ENCODE results near the gene ESYT2. TPM values are rescaled to one million over a fixed set of nuclear protein-coding genes. Genes with fewer than 3 reads are reported as not detected.

ESYT2 gene
- total and polyA plus RNA-seq, 2 donors (not counting 1 experiment from before 2014, with no cell fraction given): 66.0 to 93.0 TPM

DNA sequence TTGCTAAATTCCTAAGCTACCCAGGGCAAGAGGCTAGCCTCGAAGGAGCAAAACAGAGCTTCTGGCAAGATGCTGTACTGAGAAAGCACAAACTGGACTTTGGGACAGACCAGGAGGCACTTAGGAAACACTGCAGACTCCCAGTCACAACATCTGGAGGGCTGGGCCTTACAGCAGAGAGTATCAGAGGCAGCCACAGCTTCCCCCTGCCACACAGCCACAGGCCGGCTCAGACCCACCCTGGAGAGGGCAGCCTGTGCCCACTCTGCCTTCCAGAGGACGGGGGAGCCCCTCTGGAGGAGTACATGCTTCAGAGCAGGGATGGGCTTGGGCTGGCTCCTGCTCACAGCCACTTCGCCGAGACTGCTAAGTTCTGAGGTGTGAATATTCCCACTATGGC lies 17.4 kb downstream of the ESYT2 start:
- H2AFZ ChIP-seq (ENCODE audit: low read length): no peak overlapping the region
- H3K79me2 ChIP-seq (ENCODE audit: control insufficient read depth, insufficient read depth, low read length): peaks cover 70% of the 10 kb centered on the region
- no peaks in the 10 kb centered on the region for H4K20me1 ChIP-seq (ENCODE audit: control insufficient read depth, extremely low read depth, insufficient read depth, low read length)
- H3K27ac ChIP-seq (ENCODE audit: insufficient read depth, low read length): no peak overlapping the region
- H3K9me3 ChIP-seq (ENCODE audit: control insufficient read depth, insufficient read depth, low read depth, low read length): no peaks in the 10 kb centered on the region
- H3K4me1 ChIP-seq (ENCODE audit: control insufficient read depth, extremely low read depth, insufficient read depth, low read length): peaks cover 5% of the 10 kb centered on the region
- H3K9ac ChIP-seq (ENCODE audit: insufficient read depth, low read length): no peak overlapping the region
- TF ChIP-seq, protein P1, sequence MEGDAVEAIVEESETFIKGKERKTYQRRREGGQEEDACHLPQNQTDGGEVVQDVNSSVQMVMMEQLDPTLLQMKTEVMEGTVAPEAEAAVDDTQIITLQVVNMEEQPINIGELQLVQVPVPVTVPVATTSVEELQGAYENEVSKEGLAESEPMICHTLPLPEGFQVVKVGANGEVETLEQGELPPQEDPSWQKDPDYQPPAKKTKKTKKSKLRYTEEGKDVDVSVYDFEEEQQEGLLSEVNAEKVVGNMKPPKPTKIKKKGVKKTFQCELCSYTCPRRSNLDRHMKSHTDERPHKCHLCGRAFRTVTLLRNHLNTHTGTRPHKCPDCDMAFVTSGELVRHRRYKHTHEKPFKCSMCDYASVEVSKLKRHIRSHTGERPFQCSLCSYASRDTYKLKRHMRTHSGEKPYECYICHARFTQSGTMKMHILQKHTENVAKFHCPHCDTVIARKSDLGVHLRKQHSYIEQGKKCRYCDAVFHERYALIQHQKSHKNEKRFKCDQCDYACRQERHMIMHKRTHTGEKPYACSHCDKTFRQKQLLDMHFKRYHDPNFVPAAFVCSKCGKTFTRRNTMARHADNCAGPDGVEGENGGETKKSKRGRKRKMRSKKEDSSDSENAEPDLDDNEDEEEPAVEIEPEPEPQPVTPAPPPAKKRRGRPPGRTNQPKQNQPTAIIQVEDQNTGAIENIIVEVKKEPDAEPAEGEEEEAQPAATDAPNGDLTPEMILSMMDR (conservative IDR thresholded peaks at IDR 0.05 in 1 of 2, IDR thresholded peaks at IDR 0.05 in 1 of 2; ENCODE audit: low read depth in 1 of 2, low read length in 2 of 2): no peak
- no peak for TF ChIP-seq EZH2 (IDR thresholded peaks at IDR 0.05; ENCODE audit: low read length, missing control alignments)
- DNase-seq (ENCODE audit: low read depth in 2 of 2): no peak
- no peaks in the 10 kb centered on the region for H3K36me3 ChIP-seq (ENCODE audit: control insufficient read depth, insufficient read depth, low read length)
- no peak overlapping the region for H3K4me2 ChIP-seq (ENCODE audit: extremely low read depth, insufficient read depth, low read length)
- no peaks in the 10 kb centered on the region for H3K27me3 ChIP-seq (ENCODE audit: control insufficient read depth, insufficient read depth, low read length)
- H3K4me3 ChIP-seq (replicated peaks in 1 of 4; ENCODE audit: control extremely low read depth in 1 of 4, insufficient read depth in 1 of 4, low read depth in 3 of 4, low read length in 4 of 4): no peak overlapping the region

DNA sequence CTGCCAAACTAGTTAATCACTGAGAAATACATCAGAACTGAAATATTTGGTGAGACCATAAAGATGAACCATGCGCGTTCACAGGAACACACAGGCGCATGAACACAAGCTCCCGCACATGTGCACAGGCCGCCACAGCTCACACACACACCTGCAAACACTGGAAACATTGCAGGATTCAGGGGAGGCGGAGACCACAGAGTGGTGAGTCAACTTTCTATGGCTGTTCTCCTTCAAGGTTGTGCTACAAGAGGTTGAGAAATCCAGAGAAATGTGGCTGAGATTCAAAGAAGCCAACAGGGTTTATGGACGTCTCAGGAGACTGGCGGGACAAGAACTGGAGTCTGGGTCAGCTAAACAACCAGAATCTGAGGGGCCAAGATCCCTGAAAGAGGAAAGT lies 17.8 kb downstream of the ESYT2 start:
- H3K4me2 ChIP-seq (ENCODE audit: extremely low read depth, insufficient read depth, low read length): no peak overlapping the region
- no peaks in the 10 kb centered on the region for H3K36me3 ChIP-seq (ENCODE audit: control insufficient read depth, insufficient read depth, low read length)
- H3K9ac ChIP-seq (ENCODE audit: insufficient read depth, low read length): no peak overlapping the region
- H4K20me1 ChIP-seq (ENCODE audit: control insufficient read depth, extremely low read depth, insufficient read depth, low read length): no peaks in the 10 kb centered on the region
- DNase-seq (ENCODE audit: low read depth in 2 of 2): peak; percentile 70 to 93
- no peak overlapping the region for H2AFZ ChIP-seq (ENCODE audit: low read length)
- peaks cover 4% of the 10 kb centered on the region for H3K4me1 ChIP-seq (ENCODE audit: control insufficient read depth, extremely low read depth, insufficient read depth, low read length)
- H3K27ac ChIP-seq (ENCODE audit: insufficient read depth, low read length): no peak overlapping the region
- H3K79me2 ChIP-seq (ENCODE audit: control insufficient read depth, insufficient read depth, low read length): peaks cover 66% of the 10 kb centered on the region
- no peaks in the 10 kb centered on the region for H3K27me3 ChIP-seq (ENCODE audit: control insufficient read depth, insufficient read depth, low read length)
- H3K4me3 ChIP-seq (replicated peaks in 1 of 4; ENCODE audit: control extremely low read depth in 1 of 4, insufficient read depth in 1 of 4, low read depth in 3 of 4, low read length in 4 of 4): no peak overlapping the region
- H3K9me3 ChIP-seq (ENCODE audit: control insufficient read depth, insufficient read depth, low read depth, low read length): no peaks in the 10 kb centered on the region
- TF ChIP-seq, protein P1 (conservative IDR thresholded peaks at IDR 0.05 in 1 of 2, IDR thresholded peaks at IDR 0.05 in 1 of 2; ENCODE audit: low read depth in 1 of 2, low read length in 2 of 2): no peak
- TF ChIP-seq EZH2 (IDR thresholded peaks at IDR 0.05; ENCODE audit: low read length, missing control alignments): no peak

DNA sequence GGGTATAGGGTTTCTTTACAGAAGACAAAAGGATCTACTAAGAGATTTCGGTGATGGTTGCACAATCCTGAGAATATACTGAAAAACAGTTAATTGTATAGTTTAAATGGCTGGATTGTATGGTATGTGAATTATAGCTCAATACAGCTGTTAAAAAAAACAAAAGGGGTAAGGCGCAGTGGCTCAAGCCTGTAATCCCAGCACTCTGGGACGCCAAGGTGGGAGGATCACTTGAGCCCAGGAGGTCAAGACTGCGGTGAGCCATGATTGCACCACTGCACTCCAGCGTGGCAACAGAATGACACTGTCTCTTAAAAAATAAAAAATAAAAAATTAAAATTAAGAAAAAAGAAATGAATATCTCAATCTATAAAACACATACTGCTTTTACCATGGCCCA lies 18.5 kb downstream of the ESYT2 start:
- no peak overlapping the region for H3K4me2 ChIP-seq (ENCODE audit: extremely low read depth, insufficient read depth, low read length)
- H3K27me3 ChIP-seq (ENCODE audit: control insufficient read depth, insufficient read depth, low read length): no peaks in the 10 kb centered on the region
- no peak overlapping the region for H3K27ac ChIP-seq (ENCODE audit: insufficient read depth, low read length)
- H2AFZ ChIP-seq (ENCODE audit: low read length): no peak overlapping the region
- no peaks in the 10 kb centered on the region for H3K36me3 ChIP-seq (ENCODE audit: control insufficient read depth, insufficient read depth, low read length)
- H3K79me2 ChIP-seq (ENCODE audit: control insufficient read depth, insufficient read depth, low read length): peaks cover 60% of the 10 kb centered on the region
- H3K4me1 ChIP-seq (ENCODE audit: control insufficient read depth, extremely low read depth, insufficient read depth, low read length): peaks cover 2% of the 10 kb centered on the region
- H3K9me3 ChIP-seq (ENCODE audit: control insufficient read depth, insufficient read depth, low read depth, low read length): no peaks in the 10 kb centered on the region
- H3K9ac ChIP-seq (ENCODE audit: insufficient read depth, low read length): no peak overlapping the region
- no peaks in the 10 kb centered on the region for H4K20me1 ChIP-seq (ENCODE audit: control insufficient read depth, extremely low read depth, insufficient read depth, low read length)
- H3K4me3 ChIP-seq (replicated peaks in 1 of 4; ENCODE audit: control extremely low read depth in 1 of 4, insufficient read depth in 1 of 4, low read depth in 3 of 4, low read length in 4 of 4): no peak overlapping the region
- no peak for TF ChIP-seq EZH2 (IDR thresholded peaks at IDR 0.05; ENCODE audit: low read length, missing control alignments)
- DNase-seq (ENCODE audit: low read depth in 2 of 2): no peak

All from fibroblast of lung (primary cell).